Heart left ventricle (tissue), 16 donors: Measurements from ENCODE around the gene MAPKAP1. TPM values are rescaled to one million over a fixed set of nuclear protein-coding genes. Genes with fewer than 3 reads are reported as not detected.

Experiments
- ATAC-seq, 4 donors: fragments of 200-7000 bp; cut with Tn5 transposase; one replicate each; pipeline ENCODE4 v1.9.1; 2020 to 2022; ENCODE audit warnings: moderate library complexity in 4 of 4, mild to moderate bottlenecking in 3 of 4, moderate number of reproducible peaks in 1 of 4
- DNase-seq, 5 donors: peaks; one replicate each; pipeline ENCODE4 v3.0.0-alpha.2; 2020
- H3K27ac ChIP-seq, 12 donors: fragments of 200-600 bp; sonication (generic) in 4 of 12; one replicate each; pipeline versions ENCODE4 v1.5.0 to v1.8.0; 2016 to 2022; ENCODE audit warnings: mild to moderate bottlenecking in 2 of 12
- H3K27me3 ChIP-seq, 9 donors: fragments of 200-600 bp; sonication (generic) in 2 of 9; one replicate each; pipeline versions ENCODE4 v1.5.1 to v1.8.0; 2016 to 2022; ENCODE audit warnings: mild to moderate bottlenecking in 3 of 9
- H3K36me3 ChIP-seq, 9 donors: fragments of 200-600 bp; sonication (generic) in 2 of 9; one replicate each; pipeline versions ENCODE4 v1.5.0 to v1.8.0; 2018 to 2022; ENCODE audit warnings: mild to moderate bottlenecking in 2 of 9
- H3K4me1 ChIP-seq, 12 donors: fragments of 200-600 bp; sonication (generic) in 4 of 12; one replicate each; pipeline versions ENCODE4 v1.5.0 to v1.8.0; 2016 to 2022; ENCODE audit warnings: mild to moderate bottlenecking in 3 of 12
- H3K4me3 ChIP-seq, 12 donors: fragments of 200-600 bp; sonication (generic) in 4 of 12; one replicate each; pipeline versions ENCODE4 v1.5.0 to v1.8.0; 2017 to 2022; ENCODE audit warnings: mild to moderate bottlenecking in 9 of 12, moderate library complexity in 4 of 12
- H3K9me3 ChIP-seq, 12 donors: fragments of 200-600 bp; sonication (generic) in 4 of 12; one replicate each; pipeline versions ENCODE4 v1.5.0 to v1.8.0; 2016 to 2022; ENCODE audit warnings: mild to moderate bottlenecking in 1 of 12
- POLR2A ChIP-seq, 2 donors: fragments of 450-650 bp; IDR thresholded peaks; one replicate each; pipeline ENCODE4 v1.6.1; 2017; ENCODE audit warnings: antibody characterized with exemption in 2 of 2, mild to moderate bottlenecking in 2 of 2, moderate library complexity in 2 of 2
- WGBS, 4 donors: extraction: QIAGEN DNeasy Blood & Tissue Kit in 2 of 4; methylation state at CpG; one replicate each; pipeline versions ENCODE4 v1.1.5 to v1.1.7; 2013 to 2018; 5-methylcytosine and 5-hydroxymethylcytosine counted together
- intact Hi-C, 10 donors: fragments of 100-400 bp; cut with DNase I; formaldehyde crosslinking; loops; one replicate each; pipeline versions ENCODE4 v1.11.1 to v1.14.2; 2022
- polyA plus RNA-seq, 2 donors: library from polyadenylated mRNA; stranded (reverse); fragments of 200-250 nt; gene quantifications; one replicate each; pipeline ENCODE4 v1.2.3, GENCODE V29; 2013
- total RNA-seq, 9 donors: library from RNA; depleted of rRNA in 2 of 9; stranded (reverse); fragments of >200 nt in 2 of 9; fragmentation: NEBNext Ultra II Directional in 3 of 9; extraction: Animal tissue kit (Norgen Biotek cat#: 25700) in 3 of 9; gene quantifications; one replicate each; pipeline versions ENCODE4 v1.1.0 to v1.2.4, GENCODE V29; 2016 to 2023
- TF ChIP-seq, protein P1 (sequence below), 12 donors: fragments of 200-600 bp; sonication (generic) in 4 of 12; IDR thresholded peaks; one replicate each; pipeline versions ENCODE4 v1.5.0 to v1.8.0; 2018 to 2022; ENCODE audit warnings: antibody characterized with exemption in 12 of 12, mild to moderate bottlenecking in 5 of 12
- donor health status: ischemic (EF 13 %, LVEDD 7.1; RV severe dilation, severe dysfunction).
- donor health status: healthy with polysubstance abuse.
- donor health status: DM: no; HTN: yes; CAD: no.
- donor health status: DM: no; HTN: no; CAD: no.
- donor health status: ischemic (EF 25% LVEDD 6.9; RV normal size, moderate dysfunction).
- donor health status: ischemic (EF 25% LVEDD 5.7; RV mildly dilated, moderate dysfunction).
- donor health status: healthy.
- donor health status: DM: yes; HTN: yes; CAD: no.
- donor health status: ischemic (EF 35%, LVEDD 5.7; RV mildly dilated, moderate dysfunction).
- donor health status: nonischemic (EF 11% LVEDD 7.7; RV severe dilation, severe dysfunction).
- donor health status: DM: yes; HTN: yes; CAD: no.
- donor health status: PGD.
- donor health status: ischemic (EF 29% LVEDD 5.4; RV normal size, mild dysfunction).
- donor health status: nonischemic (EF 23%, LVEDD 6.1; RV moderate dilation, normal function).

The MAPKAP1 gene
- total and polyA plus RNA-seq, 11 donors, result 76.2 to 145 (median 124) TPM

DNA sequence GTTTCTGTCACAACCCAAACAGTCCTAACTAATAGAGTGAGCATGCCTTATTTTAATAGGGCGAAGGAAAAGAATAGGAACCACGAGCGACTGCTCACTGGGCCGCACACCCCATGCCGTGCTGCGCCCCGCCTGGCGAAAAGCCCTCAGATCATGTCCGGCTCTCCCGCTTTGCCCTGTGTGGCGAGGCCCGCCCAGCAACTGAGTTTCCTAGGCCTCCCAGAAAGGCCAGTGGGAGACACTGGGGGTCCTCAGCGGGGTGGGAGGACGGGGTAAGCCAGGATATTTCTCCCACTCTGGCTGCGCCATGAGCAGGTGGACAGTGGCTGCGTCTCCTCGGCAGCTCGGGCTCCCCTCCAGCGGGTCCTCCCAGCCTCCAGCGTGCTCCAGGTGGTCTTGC lies 307.3 kb downstream of the MAPKAP1 start:
- Histone ChIP-seq H3K36me3 (no peaks in the 10 kb centered on the region), H3K4me1 (no peaks in the 10 kb centered on the region), H3K27ac (no peak overlapping the region), H3K4me3 (no peak overlapping the region), H3K27me3 (no peaks in the 10 kb centered on the region), H3K9me3 (no peaks in the 10 kb centered on the region)
- TF ChIP-seq, protein P1, sequence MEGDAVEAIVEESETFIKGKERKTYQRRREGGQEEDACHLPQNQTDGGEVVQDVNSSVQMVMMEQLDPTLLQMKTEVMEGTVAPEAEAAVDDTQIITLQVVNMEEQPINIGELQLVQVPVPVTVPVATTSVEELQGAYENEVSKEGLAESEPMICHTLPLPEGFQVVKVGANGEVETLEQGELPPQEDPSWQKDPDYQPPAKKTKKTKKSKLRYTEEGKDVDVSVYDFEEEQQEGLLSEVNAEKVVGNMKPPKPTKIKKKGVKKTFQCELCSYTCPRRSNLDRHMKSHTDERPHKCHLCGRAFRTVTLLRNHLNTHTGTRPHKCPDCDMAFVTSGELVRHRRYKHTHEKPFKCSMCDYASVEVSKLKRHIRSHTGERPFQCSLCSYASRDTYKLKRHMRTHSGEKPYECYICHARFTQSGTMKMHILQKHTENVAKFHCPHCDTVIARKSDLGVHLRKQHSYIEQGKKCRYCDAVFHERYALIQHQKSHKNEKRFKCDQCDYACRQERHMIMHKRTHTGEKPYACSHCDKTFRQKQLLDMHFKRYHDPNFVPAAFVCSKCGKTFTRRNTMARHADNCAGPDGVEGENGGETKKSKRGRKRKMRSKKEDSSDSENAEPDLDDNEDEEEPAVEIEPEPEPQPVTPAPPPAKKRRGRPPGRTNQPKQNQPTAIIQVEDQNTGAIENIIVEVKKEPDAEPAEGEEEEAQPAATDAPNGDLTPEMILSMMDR (IDR thresholded peaks at IDR 0.05), result no peak
- no peak for TF ChIP-seq POLR2A (IDR thresholded peaks at IDR 0.05)
- peak in 1 of 5 donors; percentile 48 for DNase-seq
- 89 to 97% (median 91%) methylated on average over 19 to 20 of the region's 20 CpGs for WGBS, 4 donors
- intact Hi-C loops, result loop anchor here in 6 of 10 donors (10.0 kb wide), 3 partner anchors 65 to 1005 kb away; no protein-coding TSS in a partner anchor
- ATAC-seq, result no peak

DNA sequence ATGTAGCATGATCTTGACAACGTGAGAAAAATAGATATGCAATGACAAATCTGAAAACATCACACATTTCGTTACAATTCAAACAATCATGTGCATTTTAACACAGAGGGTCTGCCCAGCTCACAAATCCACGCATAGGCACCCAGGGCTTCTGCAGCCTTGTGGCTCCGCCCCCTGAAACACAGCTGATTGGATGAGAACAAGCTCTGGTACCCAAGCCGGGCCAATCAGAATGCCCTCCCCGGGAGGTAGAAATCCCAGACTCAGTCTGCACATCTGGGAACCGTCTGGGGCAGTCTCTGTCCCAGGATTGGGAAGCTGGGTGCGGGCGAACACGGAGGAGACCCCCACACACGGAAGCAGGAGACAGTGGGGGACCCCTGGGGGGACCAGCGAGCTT lies 307.8 kb downstream of the MAPKAP1 start:
- WGBS, 4 donors, result 91 to 95% (median 94%) methylated on average over 12 of the region's 12 CpGs
- intact Hi-C loops, result no loop called here
- no peaks in the 10 kb centered on the region for H3K36me3 ChIP-seq
- ATAC-seq, result no peak
- no peaks in the 10 kb centered on the region for H3K4me1 ChIP-seq
- DNase-seq, result peak in 1 of 5 donors; percentile 20
- no peak overlapping the region for H3K27ac ChIP-seq
- H3K9me3 ChIP-seq, result no peaks in the 10 kb centered on the region
- no peaks in the 10 kb centered on the region for H3K27me3 ChIP-seq
- no peak overlapping the region for H3K4me3 ChIP-seq
- TF ChIP-seq, protein P1 (IDR thresholded peaks at IDR 0.05), result no peak
- no peak for TF ChIP-seq POLR2A (IDR thresholded peaks at IDR 0.05)

DNA sequence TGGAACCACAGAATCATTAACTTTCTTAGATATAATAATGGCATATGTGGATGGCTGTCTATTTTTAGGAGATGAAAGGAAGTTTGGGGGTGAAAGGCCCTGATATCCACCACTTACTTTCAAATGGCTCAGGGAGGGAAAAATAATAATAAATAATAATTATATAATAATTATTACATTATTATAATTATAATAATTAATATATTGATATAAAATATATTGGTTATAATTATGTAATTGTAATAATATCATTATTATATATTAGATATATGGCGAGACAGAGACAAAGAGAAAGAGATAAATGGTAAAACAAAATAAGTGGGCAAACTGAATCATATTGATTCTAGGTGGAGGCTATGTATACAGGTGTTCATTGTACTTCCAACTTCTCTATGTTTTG lies 308.8 kb downstream of the MAPKAP1 start:
- no peak overlapping the region for H3K27ac ChIP-seq
- H3K4me3 ChIP-seq, result no peak overlapping the region
- H3K36me3 ChIP-seq, result no peaks in the 10 kb centered on the region
- H3K4me1 ChIP-seq, result no peaks in the 10 kb centered on the region
- H3K9me3 ChIP-seq, result no peaks in the 10 kb centered on the region
- TF ChIP-seq, protein P1 (IDR thresholded peaks at IDR 0.05), result no peak
- TF ChIP-seq POLR2A (IDR thresholded peaks at IDR 0.05), result no peak
- 90 to 97% (median 95%) methylated on average over 1 of the region's 1 CpG for WGBS, 4 donors
- DNase-seq, result no peak
- intact Hi-C loops, result no loop called here
- no peaks in the 10 kb centered on the region for H3K27me3 ChIP-seq
- ATAC-seq, result no peak

DNA sequence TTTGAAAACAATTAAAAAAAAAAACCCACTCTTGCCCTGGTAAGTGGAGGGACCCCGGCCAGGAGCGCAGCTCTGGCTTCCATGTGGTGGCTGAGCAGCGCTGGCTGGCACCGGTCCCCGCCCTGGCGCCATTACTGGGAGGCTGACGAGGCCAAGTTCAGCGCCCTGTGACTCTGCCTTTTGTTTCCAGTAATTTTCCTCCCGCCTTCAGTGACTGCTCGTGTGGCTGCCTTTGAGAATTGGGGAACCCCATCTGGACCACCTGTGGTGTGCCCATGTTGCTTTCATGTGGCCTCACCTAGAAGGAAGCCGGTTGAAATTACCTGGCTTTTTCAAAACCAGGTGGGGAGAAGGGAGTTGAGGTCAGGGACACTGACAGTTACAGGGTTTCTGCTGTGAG lies 309.3 kb downstream of the MAPKAP1 start:
- TF ChIP-seq, protein P1 (IDR thresholded peaks at IDR 0.05), result no peak
- no peak for TF ChIP-seq POLR2A (IDR thresholded peaks at IDR 0.05)
- intact Hi-C loops, result no loop called here
- peak in 1 of 5 donors; percentile 14 for DNase-seq
- Histone ChIP-seq H3K27ac (no peak overlapping the region), H3K9me3 (no peaks in the 10 kb centered on the region), H3K36me3 (no peaks in the 10 kb centered on the region), H3K4me3 (no peak overlapping the region), H3K4me1 (no peaks in the 10 kb centered on the region), H3K27me3 (no peaks in the 10 kb centered on the region)
- WGBS, 4 donors, result 73 to 86% (median 82%) methylated on average over 11 of the region's 11 CpGs
- no peak for ATAC-seq
